ENCODE data around the gene STXBP1.

STXBP1 gene

DNA sequence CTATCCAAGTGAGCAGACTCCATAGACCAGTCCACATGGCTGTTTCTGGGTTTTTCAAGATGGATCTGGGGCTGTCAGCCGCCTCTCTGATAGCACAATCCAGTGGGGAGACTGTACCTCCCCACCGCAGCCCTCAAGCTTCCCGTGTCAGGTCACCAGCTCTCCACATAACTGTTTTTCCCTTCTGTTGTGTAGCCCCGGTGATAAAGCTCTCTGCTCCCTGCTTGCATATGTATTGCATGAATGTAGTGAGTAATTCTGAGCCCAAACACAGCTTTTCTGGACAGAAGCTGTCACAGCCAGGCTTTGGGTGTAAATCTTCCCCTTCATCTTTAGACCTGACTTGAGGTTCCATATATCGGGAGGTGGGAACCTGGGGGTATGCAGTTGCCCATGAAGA lies 71.6 kb downstream of the STXBP1 start:
- no peak overlapping the region for H3K4me3 Mint-ChIP-seq
- no peaks in the 10 kb centered on the region for H3K9me3 Mint-ChIP-seq
- H3K27me3 Mint-ChIP-seq = no peaks in the 10 kb centered on the region
- no peaks in the 10 kb centered on the region for H3K4me1 Mint-ChIP-seq
- no peaks in the 10 kb centered on the region for H3K36me3 Mint-ChIP-seq
- no peak overlapping the region for H3K27ac Mint-ChIP-seq

DNA sequence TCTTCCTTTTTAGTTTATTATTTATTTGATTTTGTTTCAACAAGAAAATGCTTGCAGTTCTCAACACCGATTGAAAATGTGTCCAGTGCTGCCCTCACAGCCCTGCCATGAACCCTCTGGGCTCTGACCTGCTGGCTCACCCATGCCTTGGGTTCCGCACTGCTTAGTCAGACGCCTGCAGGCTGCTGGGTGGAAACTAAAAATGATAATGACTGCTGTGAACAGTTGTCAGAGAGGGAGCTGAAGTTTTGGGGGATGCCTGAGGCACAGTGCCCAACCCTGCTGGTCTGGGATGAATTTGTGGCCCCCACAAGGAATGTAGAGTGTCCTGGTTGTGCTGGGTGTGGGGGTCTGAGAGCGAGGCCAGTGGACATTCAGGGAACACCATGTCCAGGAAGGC lies 72.5 kb downstream of the STXBP1 start:
- H3K9me3 Mint-ChIP-seq = no peaks in the 10 kb centered on the region
- no peaks in the 10 kb centered on the region for H3K36me3 Mint-ChIP-seq
- H3K27me3 Mint-ChIP-seq = no peaks in the 10 kb centered on the region
- H3K4me1 Mint-ChIP-seq = no peaks in the 10 kb centered on the region
- H3K27ac Mint-ChIP-seq = no peak overlapping the region
- no peak overlapping the region for H3K4me3 Mint-ChIP-seq

DNA sequence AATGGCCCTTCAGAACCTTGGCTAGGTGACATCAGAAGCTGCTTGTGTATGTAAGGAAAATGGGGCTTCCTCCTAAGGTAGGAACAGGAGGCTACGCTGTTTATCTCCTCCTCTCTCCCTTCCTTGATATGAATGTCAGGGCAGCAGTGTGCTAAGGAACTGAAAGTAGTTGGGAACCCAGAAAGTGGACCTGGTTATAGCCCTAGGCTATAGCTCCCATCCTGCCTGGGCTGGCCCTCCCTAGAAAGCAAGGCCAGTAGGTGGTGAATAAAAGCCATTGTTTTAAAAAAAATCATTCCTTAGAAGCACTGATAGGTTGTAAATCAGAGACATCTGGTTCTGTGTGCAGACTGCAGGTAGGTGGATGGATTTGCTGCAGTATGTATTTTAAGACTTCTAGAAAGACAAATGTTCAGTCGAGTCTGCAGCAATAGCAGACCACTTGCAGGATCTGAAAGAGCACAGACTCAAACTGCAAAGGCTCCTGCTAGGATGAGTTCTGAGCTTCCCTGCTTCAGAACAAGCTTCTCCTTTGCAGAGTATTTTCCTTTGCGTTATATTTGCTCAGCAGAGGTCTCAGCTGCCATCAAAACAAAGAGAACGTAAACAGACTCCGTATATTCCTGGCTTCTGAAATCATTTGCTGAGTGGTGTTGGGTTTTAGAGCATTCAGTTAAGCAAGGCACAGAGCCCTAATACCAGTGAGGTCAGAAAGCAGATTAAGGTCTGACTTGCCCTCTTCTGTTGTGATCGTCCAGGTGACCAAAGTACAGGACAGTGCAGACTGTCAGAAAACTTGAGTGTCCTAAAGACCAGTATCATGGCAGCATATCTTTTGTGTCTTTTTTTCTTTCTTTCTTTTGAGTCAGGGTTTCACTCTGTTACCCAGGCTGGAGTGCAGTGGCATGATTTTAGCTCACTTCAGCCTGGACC lies 74.7 kb downstream of the STXBP1 start:
- no peak overlapping the region for H3K27ac Mint-ChIP-seq
- H3K36me3 Mint-ChIP-seq = no peaks in the 10 kb centered on the region
- H3K9me3 Mint-ChIP-seq = no peaks in the 10 kb centered on the region
- no peaks in the 10 kb centered on the region for H3K27me3 Mint-ChIP-seq
- H3K4me1 Mint-ChIP-seq = no peaks in the 10 kb centered on the region
- H3K4me3 Mint-ChIP-seq = no peak overlapping the region

DNA sequence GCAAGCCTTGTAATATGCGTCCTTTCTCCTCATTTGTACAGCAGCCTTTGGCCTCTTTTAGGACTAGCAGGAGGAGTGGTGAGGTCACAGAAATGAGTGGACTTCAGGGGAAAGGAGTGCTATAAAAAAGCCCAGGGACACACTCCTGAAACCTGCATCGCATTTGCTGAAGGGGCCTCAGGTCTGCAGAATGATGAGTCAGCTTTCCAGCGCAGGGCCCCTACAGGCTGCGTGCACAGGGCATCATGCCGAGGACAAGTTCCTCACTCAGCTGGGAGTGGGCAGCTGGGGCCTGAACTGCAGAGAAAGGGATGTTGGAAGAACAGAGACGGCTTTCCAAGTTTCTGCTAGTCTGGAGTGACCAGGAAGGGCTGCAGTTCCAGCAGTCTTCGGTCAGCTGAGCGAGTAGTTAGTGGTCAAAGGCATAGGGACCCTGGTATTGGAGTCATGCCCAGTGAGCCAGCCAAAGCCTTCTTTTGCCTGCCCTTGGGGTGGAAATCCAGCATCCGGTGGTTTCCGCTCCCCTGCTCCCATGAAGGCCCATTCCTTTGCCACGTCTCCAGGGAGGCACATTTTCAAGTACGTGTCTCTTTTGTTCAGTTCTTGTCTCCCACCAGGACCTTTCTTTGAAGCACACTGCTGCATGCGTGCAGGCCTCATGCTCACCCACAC lies 77.4 kb downstream of the STXBP1 start:
- Mint-ChIP-seq H3K4me1 (no peaks in the 10 kb centered on the region), H3K27me3 (no peaks in the 10 kb centered on the region), H3K36me3 (no peaks in the 10 kb centered on the region), H3K9me3 (no peaks in the 10 kb centered on the region), H3K27ac (no peak overlapping the region), H3K4me3 (no peak overlapping the region)

DNA sequence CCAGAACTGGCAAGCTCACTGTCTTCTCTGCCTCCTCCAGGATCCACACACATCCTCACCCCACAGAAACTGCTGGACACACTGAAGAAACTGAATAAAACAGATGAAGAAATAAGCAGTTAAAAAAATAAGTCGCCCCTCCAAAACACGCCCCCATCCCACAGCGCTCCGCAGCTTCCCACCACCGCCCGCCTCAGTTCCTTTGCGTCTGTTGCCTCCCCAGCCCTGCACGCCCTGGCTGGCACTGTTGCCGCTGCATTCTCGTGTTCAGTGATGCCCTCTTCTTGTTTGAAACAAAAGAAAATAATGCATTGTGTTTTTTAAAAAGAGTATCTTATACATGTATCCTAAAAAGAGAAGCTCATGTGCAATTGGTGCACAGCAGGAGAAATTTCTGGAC lies 78.7 kb downstream of the STXBP1 start:
- Mint-ChIP-seq H3K4me1 (no peaks in the 10 kb centered on the region), H3K36me3 (no peaks in the 10 kb centered on the region), H3K9me3 (no peaks in the 10 kb centered on the region), H3K27ac (no peak overlapping the region), H3K4me3 (no peak overlapping the region), H3K27me3 (no peaks in the 10 kb centered on the region)

DNA sequence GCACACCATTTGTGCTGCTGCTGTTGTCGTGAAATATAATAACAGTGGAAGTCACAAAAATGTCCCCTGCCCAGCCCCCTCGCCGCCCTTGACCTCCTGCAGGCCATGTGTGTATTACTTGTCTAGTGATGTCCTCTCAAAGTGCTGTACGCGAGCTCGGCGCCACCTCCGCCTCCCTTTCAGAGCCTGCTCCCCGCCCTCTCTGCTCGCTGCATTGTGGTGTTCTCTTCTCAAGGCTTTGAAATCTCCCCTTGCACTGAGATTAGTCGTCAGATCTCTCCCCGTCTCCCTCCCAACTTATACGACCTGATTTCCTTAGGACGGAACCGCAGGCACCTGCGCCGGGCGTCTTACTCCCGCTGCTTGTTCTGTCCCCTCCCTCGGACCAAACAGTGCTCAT lies 80.0 kb downstream of the STXBP1 start:
- no peaks in the 10 kb centered on the region for H3K9me3 Mint-ChIP-seq
- H3K27me3 Mint-ChIP-seq = no peaks in the 10 kb centered on the region
- H3K4me3 Mint-ChIP-seq = no peak overlapping the region
- no peaks in the 10 kb centered on the region for H3K36me3 Mint-ChIP-seq
- no peaks in the 10 kb centered on the region for H3K4me1 Mint-ChIP-seq
- no peak overlapping the region for H3K27ac Mint-ChIP-seq

DNA sequence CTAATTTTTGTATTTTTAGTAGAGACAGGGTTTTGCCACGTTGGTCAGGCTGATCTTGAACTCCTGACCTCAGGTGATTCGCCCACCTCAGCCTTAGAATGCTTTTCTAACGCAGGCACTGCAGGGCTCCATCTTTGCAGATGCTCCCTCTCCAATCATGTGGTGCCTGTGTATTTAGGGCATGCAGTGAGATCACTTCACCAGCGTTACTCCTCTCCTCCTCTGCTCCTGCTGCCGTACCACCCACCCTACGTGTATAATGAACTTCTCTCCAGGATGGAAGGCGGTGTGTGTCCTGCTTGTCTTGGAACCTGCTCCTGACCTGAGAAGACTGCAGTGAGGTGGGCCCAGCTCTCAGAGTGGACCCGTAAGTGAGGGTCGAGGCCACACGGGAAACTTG lies 81.1 kb downstream of the STXBP1 start:
- Mint-ChIP-seq H3K27ac (no peak overlapping the region), H3K27me3 (no peaks in the 10 kb centered on the region), H3K4me1 (peaks cover 4% of the 10 kb centered on the region)

DNA sequence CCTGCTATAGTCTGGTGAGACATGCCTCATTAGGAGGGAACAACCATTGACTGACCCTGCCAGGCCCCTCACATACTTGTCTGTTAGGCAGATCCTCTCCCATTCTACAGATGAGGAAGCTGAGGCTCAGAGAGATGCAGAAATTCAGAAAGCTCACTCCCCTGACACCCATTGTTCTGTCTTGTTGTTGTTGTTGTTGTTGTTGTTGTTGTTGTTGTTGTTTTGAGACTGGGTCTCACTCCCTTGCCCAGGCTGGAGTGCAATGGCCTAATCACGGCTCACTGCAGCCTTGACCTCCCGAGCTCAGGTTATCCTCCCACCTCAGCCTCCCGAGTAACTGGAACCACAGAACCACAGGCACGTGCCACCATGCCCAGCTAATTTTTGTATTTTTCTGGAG lies 81.6 kb downstream of the STXBP1 start:
- no peak overlapping the region for H3K4me3 Mint-ChIP-seq
- no peaks in the 10 kb centered on the region for H3K36me3 Mint-ChIP-seq

More for the DNA sequence above, 81.1 kb downstream of the STXBP1 start:
- Mint-ChIP-seq H3K4me3 (no peak overlapping the region), H3K36me3 (no peaks in the 10 kb centered on the region), H3K9me3 (no peaks in the 10 kb centered on the region)

DNA sequence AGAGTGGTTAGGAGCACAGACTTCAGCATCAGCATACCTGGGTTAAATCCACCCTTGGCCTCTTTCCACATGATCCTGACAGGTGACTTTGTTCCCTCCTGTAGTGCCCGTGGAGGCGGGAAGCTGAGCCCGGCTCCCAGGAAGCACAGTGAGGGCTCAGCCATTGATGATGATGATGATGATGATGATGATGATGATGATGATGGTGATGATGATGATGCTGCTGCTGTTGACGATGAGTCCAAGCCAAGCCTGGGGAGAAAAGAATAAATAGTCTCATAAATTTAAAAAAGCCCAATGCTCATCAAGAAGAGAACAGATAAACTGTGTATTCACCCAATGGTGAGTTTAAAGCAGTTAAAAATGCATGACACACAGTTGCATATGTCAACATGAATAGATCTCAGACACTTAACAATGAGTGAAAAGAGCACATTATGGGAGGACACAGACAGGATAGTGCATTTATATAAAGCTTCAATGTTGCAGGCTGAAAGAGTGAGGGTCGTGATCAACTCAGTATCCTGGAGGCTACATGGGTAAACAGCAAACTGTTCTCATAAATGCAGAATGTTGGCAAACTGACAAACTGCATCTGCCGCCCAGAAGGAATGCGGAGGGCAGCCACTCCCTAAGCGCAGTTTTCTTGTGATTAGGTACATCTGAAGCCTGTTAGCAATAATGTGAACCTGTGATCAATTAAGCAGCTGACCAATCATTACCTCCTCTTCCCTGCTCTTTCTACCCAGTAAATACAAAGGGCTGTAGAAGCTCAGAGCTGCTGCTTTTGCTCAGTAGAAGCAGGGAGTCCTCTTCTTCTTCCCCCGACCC lies 83.0 kb downstream of the STXBP1 start:
- Mint-ChIP-seq H3K27me3 (no peaks in the 10 kb centered on the region), H3K4me1 (peaks cover 14% of the 10 kb centered on the region), H3K4me3 (no peak overlapping the region), H3K27ac (no peak overlapping the region), H3K9me3 (no peaks in the 10 kb centered on the region), H3K36me3 (no peaks in the 10 kb centered on the region)

More for the DNA sequence above, 81.6 kb downstream of the STXBP1 start:
- H3K4me1 Mint-ChIP-seq = peaks cover 4% of the 10 kb centered on the region
- H3K27ac Mint-ChIP-seq = no peak overlapping the region
- H3K9me3 Mint-ChIP-seq = no peaks in the 10 kb centered on the region
- H3K27me3 Mint-ChIP-seq = no peaks in the 10 kb centered on the region

DNA sequence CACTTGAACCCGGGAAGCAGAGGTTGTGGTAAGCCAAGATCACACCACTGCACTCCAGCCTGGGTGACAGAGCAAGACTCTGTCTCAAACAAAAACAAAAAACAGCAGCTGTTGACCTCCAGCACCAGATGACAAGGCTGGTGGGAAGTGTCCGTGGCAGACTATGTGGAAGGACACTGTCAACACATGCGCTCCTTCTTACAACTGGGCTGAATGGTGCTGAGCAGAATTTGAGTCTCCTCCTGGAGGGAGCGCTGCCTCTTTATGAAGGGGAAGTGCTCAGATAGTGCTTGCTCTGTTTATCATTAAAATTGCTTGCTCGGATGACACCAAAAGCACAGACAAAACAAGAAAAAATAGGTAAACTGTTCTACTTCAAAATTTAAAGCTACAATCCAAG lies 85.5 kb downstream of the STXBP1 start:
- peaks cover 17% of the 10 kb centered on the region for H3K4me1 Mint-ChIP-seq
- no peak overlapping the region for H3K27ac Mint-ChIP-seq
- H3K36me3 Mint-ChIP-seq = no peaks in the 10 kb centered on the region
- no peak overlapping the region for H3K4me3 Mint-ChIP-seq
- no peaks in the 10 kb centered on the region for H3K27me3 Mint-ChIP-seq
- no peaks in the 10 kb centered on the region for H3K9me3 Mint-ChIP-seq

DNA sequence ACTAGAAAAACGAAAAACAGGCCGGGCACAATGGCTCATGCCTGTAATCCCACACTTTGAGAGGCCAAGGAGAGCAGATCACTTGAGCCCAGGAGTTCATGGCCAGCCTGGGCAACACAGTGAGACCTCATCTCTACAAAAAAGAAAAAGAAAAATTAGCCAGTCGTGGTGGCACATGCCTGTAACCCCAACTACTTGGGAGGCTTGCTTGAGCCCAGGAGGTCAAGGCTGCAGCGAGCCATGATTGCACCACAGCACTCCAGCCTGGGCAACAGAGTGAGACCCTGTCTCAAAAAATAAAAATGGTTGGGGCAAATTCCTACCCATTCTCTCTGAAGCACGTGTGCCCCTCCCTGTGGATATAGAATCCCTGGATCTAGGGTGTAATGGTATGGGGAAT lies 86.3 kb downstream of the STXBP1 start:
- no peak overlapping the region for H3K4me3 Mint-ChIP-seq
- no peaks in the 10 kb centered on the region for H3K9me3 Mint-ChIP-seq
- H3K4me1 Mint-ChIP-seq = peaks cover 17% of the 10 kb centered on the region
- no peaks in the 10 kb centered on the region for H3K27me3 Mint-ChIP-seq
- no peak overlapping the region for H3K27ac Mint-ChIP-seq
- H3K36me3 Mint-ChIP-seq = no peaks in the 10 kb centered on the region

DNA sequence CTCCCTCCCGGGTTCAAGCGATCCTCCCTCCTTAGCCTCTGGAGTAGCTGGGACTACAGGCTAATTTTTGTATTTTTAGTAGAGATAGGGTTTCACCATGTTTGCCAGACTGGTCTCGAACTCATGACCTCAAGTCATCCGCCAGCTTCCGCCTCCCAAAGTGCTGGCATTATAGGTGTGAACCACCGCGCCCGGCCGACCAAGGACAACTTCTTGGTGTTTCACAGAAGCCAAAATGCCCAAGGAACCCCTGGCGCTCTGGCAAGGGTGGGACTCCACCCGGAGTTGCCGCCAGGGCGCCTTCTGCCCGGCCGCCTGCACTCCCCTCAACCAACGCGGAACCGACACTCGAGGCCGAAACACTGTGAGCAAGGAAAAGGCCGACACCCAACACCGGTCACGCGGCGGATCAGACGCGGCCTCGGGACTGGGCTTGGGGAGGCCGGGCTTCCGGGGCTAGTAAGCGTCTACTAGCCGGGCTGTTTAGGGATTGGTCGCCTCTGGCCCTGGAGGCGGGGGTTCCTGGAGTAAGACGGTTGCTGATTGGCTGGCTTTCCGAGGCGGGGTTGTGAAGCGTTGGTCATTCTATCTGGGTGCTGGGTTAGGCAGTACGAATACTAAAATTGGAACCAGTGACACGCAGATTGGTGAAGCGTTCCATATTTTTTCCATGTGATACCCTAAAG lies 87.1 kb downstream of the STXBP1 start:
- Mint-ChIP-seq H3K27ac (peak overlapping the region; percentile 66), H3K4me3 (peak overlapping the region; percentile 84), H3K36me3 (no peaks in the 10 kb centered on the region), H3K4me1 (peaks cover 17% of the 10 kb centered on the region), H3K27me3 (no peaks in the 10 kb centered on the region), H3K9me3 (no peaks in the 10 kb centered on the region)

DNA sequence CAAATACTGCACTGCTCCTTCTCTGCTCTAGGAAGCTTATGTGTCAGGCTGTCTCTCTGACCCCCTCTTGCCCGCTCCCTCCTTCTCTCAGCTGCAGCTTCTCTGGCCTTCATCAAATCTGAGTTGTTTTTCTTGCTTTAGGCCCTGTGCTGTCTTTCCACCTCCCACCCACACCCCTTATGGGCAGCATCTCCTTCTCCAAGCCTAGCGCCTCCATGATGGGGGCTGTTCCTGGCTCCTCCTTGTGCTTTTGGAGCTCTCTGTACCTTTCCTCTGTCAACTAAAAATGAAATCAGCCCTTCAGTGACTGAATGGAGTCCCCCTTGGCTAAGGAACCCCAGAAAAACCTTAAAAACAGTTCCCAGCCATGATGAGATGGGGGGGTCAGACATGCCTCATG lies 88.1 kb downstream of the STXBP1 start:
- Mint-ChIP-seq H3K4me1 (peaks cover 17% of the 10 kb centered on the region), H3K4me3 (peak overlapping the region; percentile 39), H3K27ac (no peak overlapping the region), H3K36me3 (no peaks in the 10 kb centered on the region), H3K9me3 (no peaks in the 10 kb centered on the region), H3K27me3 (no peaks in the 10 kb centered on the region)

DNA sequence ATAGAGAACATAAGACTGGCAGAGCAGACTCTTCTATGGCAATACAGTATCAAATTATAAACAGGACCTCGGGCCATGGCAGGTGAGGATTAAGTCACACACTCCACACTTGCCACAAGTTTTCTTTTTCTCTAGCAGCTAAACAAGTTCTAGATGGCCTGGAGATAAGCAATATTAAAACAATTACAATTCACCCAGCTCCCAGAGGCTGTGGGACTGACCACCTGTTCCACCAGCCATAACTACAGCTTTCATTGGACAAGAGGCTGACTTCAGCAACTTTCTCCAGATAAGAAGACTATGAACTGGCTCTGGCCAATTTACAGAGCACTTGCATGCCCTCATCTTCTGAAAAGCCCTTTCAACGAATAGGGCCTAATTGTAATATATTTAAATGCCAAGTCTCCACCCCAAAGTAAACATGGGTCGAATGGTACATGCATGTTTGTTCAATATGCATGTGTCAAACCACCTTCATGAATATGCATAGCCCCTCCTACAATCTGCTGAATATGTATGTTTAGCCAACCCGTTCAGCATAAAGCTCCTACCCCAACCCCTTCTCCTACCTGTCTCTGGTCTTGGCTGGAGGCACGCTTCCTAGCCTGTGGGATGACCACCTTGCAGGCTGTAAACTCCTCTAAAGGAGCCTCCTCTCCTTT lies 88.6 kb downstream of the STXBP1 start:
- no peaks in the 10 kb centered on the region for H3K36me3 Mint-ChIP-seq
- peaks cover 17% of the 10 kb centered on the region for H3K4me1 Mint-ChIP-seq
- H3K9me3 Mint-ChIP-seq = no peaks in the 10 kb centered on the region
- H3K4me3 Mint-ChIP-seq = peak overlapping the region; percentile 39
- H3K27me3 Mint-ChIP-seq = no peaks in the 10 kb centered on the region
- H3K27ac Mint-ChIP-seq = no peak overlapping the region

Data from activated naive CD4-positive, alpha-beta T cell treated with anti-CD3 and anti-CD28 coated beads, Interleukin-2, amount 50 U/mL, for 24 hours (primary cell).